HG03280 (cell line): ENCODE data around the gene RAD9A.

Experiments used
- ATAC-seq: cut with Tn5 transposase; IDR thresholded peaks from one replicate; pipeline ENCODE4 v1.9.1; 2021; ENCODE audit warnings: mild to moderate bottlenecking, moderate library complexity; ENCODE audit not compliant: unreplicated experiment

The RAD9A gene

DNA sequence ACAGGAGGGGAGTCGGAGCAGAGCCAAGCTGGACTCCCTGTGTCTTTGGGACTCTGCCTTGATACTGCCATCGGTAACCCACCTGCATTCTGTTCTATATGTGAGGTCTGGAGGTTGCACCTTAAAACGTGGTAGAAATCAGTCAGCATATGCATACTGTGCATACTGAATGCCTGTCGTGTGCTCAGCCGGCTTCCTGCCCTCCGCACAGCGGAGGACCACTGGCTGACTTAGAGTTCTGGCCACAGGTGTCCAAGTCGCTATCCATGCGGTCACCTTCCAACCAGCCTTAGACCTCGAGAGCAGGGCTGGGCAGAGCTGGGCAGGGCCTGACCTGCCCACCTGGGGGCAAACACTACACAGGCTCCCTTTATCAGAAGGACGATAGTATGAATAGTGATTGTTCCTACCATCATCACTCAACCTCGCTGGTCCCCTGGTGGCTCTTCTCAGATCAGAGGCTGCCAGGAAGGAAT is 15.9 kb downstream of the RAD9A start:
- ATAC-seq = no peak

DNA sequence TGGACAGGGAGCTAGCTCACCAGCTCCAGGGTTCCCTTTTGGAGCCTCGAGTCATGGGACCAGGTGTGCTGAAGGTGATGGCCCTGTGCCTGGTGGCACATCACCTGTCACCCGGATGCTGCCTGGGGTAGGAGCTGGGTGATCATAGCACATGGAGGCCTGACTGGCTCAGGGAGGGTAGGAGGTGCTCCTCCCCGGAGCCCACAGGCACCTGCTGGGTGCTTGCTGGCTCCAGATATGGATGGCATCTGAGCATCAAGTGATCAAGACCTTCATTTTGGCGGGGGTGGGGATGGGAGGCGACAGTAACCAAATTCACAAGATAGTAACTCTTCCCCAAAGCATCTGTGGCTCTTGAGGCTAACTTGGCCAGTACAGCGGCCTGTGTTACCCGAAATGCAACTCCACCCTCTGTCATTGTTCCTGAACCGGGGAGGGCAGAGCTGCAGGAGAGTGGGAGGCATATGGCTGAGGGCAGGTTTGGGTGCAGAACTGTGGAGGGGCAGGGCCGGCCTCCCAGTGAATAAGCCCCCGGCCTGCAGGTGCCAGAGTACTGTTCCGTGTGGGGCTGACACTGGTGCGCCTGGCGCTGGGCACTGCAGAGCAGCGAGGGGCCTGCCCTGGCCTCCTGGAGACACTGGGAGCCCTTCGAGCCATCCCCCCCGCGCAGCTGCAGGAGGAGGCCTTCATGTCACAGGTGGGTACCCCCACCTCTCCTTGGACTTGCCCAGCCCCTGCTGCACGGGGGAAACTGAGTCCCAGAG is 16.8 kb downstream of the RAD9A start:
- ATAC-seq = no peak

DNA sequence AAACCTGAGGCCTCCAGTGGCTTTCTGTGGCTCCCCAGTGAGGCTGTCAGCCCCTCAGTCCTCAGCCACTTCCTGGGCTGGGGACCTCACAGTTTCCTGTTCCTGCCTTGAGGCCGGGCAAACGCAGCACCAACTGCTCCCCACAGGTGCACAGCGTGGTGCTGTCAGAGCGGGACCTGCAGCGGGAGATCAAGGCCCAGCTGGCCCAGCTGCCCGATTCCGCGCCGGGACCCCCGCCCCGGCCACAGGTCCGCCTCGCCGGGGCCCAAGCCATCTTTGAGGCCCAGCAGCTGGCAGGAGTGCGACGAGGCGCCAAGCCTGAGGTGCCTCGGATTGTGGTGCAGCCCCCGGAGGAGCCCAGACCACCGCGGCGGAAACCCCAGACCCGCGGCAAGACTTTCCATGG is 17.5 kb downstream of the RAD9A start:
- ATAC-seq = no peak

DNA sequence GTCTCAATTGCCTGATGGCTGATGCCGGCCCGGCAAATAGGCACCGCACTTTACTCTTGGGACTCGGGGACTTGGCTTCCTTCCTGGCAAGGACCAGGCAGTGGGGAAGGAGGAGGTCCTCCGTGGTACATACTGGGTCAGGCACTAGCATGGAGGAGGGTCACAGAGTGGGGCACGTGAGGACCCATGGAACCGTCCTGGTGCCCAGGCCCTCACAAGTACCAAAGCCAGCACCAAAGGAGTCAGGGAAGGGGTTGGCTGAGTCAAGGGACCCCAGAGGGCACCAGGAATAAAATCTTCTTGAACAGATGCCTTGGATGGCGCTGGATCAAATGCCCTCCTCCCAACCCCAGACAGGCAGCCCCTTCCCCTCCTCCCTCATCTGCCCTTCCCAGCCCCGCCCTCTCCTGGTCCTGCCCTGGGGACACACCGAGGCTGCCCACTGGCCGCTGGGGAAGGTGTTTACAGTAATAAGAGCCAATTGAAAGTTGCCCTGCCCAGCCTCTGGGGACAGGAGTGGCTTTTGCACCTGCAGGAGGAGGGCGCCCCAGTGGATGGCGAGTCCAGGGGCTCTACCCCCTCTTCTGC is 18.1 kb downstream of the RAD9A start:
- ATAC-seq = no peak

DNA sequence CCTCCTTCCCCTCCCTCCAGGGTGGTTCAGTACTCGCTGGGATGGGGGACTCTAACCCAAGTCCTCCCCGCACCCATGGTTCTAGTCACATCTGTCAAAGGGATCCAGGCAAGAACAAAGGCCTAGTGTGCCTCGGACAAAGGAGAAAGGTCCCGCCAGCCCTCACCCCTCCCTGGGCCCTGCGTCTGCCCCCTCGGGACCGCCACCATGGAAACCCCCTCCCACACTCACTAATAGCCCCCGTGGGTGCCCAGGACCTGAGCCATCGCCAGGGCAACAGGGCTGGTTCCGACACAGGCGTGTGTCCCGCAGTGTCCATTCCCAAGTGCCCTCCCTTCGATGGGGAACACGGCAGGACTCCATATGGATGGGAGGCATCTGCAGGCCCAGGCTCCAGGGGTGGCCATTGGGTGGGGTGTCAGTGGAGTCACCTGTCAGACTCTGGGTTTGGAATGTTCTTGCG is 18.6 kb downstream of the RAD9A start:
- ATAC-seq = no peak

DNA sequence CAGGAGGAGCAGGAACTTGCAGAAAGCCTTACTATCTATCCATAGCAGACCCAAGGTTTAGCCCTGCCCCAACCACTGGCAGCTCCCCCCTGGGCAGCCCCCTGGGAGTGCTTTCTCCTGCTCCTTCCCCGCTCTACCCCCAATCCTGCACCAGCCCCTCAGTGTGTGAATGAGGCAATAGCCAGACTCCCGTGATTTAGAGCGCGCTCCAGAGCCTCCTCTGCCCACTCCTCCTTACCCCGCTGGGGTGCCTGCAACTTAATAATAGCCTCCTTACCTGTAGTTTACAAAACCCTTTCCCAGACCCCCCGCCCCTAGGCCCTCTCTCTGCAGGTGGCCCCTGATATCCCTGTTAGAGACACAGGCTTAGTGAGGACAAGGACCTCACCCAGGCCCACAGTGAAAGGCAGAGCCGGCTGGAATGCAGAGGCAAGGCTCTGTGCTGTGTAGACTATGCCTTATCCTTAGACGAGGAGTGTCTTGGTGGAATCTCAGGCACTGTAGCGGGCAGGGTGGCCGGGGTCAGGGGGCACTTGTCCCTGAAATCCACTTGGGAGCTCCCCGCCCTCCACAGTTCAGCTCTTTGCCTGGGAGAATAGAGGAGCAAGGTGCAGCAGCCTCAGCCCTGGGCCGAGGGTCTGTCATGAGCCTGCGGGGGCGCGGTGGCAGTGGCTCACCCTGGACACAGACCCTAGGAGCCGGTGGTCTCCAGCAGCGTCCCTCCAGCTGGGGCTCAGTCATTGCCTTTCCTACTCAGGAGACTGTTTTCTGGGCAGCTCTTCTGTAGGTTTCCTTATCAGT is 19.4 kb downstream of the RAD9A start:
- ATAC-seq = no peak

DNA sequence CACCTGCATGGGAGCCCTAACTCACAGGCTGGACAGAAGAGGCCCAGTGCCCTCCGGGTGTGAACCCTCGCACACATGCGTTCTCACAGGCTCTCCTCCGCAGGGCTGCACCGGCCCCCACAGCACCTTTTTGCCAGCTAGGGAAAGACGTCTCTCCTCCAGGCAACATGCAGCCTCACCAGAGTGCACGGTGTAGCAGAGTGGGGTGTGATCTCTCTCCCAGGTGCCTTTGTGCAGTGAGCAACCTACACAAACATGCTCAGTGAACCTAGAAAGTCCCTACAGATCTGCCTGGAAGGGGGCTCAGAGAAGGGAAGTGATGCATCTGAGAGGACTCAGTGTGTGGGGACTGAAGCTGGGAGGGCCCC is 20.0 kb downstream of the RAD9A start:
- ATAC-seq = no peak

DNA sequence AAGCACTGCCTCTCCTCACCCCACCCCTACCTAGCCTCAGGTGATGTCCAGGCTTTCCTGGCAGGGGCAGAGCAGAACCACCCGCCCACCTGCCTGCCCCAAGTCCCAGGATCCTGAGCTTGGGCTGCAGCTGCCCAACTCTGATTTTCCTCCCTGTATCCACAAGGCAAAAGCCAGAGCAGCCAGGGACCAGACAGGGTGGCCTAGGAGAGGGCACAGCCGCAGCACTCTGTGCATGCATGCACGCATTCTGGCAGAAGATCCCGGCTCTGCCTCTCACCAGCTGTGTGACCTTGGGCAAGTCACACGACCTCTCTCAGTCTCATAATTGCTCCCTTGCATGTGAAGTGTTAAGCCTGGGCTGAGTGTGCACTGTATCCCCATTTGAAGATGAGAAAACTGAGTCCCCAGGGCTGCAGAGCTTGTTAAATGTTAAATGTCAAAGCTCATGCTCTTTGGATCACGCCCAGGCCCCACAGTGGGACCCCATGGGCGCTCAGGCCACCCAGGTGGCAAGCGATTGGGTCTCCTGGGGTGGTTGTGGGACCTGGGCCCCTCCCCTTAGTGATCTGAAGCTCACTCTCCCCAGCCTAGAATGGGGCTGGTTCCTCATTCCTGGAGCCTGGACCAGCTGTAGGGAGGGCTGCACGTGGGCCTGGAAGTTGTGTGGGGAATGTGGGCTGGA is 20.9 kb downstream of the RAD9A start:
- no peak for ATAC-seq

DNA sequence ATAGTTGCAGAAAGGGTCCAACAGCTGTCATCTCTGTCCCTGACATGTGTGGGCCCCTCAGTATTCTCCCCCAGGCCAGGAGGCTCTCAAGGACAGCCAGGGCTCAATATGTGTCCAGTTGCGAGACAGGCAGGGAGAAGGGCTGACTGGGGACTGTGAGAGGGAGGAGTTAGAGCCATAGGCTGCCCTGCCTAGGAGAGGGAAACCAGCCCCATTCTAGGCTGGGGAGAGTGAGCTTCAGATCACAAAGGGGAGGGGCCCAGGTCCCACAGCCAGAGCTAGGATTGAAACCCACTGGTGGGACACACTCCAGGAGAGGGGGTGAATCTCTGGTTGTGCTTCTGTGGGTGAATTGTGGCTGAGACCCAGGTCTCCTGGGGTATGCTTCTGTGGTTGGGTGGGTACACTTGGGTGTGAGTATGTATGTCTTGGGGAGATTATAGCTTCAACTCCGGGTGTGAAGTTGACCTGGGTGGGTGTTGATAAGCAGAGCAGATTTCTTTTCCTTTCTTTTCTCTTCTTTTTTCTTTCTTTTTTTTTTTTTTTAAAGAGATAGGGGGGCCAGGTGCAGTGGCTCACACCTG is 21.6 kb downstream of the RAD9A start:
- ATAC-seq = no peak

DNA sequence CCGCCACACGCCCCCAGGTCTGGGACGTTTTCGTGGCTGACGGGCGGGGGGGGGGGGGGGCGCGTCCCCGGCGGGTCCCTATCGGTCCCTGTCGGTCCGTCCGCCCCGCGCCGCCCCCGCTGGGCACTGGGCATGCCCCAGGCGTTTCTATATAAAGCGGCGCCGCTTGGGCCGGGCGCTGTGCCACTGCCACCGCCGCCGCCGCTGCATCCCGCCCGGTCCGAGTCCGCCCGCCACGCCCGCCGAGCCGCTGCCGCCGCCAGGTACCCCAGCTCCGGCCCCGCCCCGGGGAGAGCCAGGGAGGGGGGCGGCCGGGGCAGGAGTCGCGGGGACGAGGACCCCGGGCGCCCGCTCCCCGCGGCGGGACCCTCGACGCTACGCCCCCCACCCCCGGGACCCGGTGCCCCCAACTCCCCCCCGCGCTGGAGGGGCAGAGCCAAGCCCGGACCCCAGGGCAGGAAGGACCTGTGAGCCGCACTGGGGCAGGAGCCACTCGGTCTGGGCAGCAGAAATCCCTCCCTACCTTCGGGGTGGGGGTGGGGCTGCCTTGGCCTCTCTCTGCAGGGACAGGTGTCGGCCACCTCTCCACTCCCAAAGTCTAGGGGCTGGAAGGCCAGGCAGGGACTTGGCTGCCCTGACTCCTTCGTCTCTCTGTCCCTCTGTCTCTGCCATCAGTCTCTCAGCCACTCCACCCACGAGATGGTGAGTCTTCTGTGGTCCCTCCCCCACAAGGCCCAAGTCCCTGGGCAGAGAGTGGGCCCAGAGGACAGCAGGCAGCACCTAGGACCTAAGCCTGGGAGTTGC is 23.9 kb downstream of the RAD9A start, which contains the start of gene CARNS1:
TSS of gene CARNS1 (plus strand) at position 178 of the 804 bp plus-strand sequence. CDS start at position 700, 522 bp downstream.
- no peak for ATAC-seq

DNA sequence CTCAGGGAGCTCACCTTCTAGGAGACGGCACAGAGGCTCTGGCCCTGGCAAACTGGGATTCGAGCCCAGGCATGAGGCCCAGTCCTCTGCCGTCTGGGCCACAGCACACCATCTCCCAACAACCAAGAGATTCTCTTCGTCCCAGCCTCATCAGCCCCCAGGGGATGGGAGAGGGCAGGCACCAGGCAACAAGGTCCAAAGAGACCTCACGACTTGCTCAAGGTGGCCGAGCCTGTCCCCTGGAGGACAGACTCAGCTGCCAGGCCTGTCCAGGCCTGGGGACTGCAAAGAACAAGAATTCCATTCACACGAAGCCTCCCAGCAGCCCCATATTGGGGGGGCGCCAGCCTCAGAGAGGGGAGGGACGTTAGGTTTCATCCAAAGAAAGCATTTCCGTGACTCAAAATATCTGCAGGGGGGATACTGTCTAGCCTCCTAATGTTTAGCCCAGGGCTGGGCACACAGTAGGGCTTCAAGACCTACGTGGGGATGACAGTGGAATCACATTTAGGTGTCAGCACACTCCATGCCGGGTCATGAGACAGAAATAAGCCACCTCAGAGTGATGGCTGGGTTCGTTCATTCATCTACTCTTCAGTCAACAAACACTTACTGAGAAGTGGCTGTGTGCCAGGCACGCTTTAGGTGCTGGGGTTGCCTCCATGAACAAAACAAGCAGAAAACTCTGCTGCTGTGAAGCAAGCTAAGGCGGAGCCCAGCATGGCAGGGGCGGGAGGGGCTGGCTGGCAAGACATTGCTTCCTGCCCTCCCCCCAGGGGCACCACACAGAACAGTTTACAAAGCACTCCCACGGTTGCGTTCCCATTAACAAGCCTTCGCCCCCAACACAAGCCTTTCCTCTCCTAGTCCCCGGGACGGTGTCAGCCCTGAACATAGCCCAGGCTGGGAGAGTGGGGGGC is 24.9 kb downstream of the RAD9A start:
- ATAC-seq = no peak

DNA sequence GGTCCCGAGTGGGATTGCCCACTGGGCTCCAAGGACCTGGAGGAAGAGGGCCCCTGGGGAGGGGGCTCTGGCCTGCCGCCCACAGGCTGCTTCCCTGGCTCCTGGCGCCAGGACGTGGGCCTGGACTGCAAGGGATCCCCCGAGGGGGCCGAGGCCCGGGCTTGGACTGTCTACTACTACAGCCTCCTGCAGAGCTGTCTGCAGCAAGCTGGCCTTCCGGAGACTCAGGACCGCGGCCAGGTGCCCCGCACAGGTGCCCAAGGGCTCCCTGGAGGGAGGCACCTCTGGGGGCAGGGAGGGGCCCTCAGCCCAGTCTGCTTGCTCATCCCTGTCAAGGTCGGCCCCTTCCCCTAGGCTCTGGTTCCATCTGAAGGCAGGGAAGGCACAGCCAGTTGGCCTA is 25.6 kb downstream of the RAD9A start:
- no peak for ATAC-seq

DNA sequence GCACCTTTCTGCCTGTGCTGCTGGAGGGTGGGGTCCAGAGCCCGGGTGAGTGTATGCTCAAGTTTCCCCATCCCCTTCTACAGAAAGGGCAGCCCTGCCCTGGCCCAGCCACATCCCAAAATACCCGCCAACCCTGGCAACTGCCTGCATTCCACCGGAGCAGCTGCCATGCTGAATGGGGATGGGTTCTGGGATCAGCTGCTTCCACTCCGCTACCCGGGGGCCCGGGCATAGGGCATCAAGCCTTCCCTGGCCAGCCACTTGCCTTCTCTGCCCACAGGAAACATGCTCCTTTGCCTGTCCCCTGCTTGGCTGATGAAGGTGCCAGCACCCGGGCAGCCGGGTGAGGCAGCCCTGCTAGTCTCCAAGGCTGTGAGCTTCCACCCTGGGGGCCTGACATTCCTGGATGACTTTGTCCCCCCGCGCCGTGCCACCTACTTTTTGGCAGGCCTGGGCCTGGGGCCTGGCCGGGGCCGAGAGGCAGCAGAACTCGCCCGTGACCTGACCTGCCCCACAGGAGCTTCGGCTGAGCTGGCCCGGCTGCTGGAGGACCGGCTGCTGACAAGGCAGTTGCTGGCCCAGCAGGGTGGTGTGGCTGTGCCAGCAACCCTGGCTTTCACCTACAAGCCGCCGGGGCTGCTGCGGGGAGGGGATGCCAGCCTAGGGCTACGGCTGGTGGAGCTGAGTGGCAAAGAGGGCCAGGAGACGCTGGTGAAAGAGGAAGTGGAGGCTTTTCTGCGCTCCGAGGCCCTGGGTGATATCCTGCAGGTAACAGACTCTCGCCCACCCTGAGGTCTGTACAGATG is 26.9 kb downstream of the RAD9A start:
- ATAC-seq = no peak

DNA sequence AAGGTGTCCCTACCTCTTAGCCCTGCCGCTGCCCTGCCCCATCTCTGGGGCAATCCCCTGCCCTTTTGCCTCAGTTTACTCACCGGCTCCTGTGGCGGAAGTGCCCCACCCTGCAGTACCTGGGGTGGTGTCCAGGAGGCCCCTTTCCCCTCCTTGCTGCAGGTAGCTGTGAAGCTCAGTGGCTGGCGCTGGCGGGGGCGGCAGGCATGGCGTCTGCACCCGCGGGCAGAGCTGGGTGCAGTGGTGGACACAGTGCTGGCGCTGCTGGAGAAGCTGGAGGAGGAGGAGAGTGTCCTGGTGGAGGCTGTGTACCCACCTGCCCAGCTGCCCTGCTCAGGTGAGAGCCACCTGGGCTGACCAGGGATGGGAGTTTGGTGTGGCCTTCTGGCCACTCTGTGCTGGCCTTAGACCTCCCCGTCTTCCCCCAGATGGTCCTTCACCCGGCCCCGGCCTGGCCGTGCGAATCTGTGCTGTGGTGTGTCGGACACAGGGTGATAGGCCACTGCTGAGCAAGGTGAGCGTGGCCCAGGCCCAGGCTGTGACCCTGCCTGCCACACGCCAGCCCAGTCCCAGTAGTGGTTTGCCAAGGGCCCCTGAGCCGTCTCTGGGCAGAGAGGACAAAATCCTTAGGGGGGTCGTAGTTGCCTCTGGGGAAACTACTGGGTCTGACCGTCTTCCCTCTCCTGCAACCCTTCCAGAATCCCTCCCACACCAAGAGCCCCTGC is 27.7 kb downstream of the RAD9A start:
- no peak for ATAC-seq

DNA sequence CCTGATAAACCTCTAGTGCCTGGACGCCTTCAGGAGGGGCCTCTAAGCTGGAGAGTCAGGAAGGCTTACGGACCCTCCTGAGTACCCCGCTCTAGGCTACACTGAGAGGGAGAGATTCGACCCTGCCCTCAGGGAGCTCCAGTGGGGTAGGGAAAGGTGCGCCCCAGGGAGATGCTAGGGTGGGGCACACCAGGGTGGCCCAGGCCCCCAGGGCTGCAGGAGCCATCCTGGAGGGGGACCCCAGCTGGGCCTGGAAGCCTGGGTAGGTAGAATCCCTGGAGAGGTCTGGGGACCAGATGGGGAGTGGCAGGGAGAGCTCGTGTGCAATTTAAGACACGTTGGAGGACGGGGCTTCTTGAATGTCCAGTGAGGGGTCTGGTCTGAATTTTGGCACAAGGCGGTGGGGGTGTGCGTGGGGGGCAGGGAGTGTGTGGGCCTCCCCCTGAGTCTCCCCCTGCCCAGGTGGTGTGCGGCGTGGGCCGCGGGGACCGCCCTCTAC is 28.4 kb downstream of the RAD9A start:
- ATAC-seq = no peak

DNA sequence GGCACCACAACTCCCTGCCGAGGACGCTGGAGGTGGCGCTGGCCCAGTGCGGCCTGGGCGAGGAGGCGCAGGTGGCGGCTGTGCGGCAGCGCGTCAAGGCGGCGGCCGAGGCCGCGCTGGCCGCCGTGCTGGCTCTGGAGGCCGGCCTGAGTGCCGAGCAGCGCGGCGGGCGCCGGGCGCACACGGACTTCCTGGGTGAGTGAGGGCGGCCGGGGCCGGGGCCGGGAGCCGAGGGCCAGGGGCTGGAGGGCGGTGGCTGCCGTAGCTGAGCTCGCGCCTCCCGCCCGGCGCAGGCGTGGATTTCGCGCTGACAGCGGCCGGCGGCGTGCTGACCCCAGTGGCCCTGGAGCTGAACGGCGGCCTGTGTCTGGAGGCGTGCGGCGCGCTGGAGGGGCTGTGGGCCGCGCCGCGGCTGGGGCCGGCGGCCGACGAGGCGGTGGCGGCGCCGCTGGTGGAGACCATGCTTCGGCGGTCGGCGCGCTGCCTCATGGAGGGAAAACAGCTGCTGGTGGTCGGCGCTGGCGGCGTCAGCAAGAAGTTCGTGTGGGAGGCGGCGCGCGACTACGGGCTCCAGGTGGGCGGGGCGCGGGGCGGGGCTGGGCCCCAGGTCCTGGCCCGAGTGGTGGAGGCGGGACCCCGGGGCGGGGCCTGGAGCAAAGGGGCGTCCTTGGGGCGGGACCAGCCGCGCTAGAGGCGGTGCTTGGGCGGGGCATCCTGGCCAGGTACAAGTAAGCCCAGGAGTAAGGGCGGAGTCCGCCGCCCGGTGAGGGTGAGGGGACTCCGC is 29.1 kb downstream of the RAD9A start:
- ATAC-seq = peak; percentile 93
